Renal pelvis (tissue), 4 donors: Measurements from ENCODE around the gene TSR1. TPM values are rescaled to one million over a fixed set of nuclear protein-coding genes. Genes with fewer than 3 reads are reported as not detected.

Experiments
- DNase-seq: peaks from one replicate; pipeline ENCODE4 v3.0.0-alpha.2; 2013
- polyA plus RNA-seq, 3 donors: library from polyadenylated mRNA; unstranded; fragments of 120-200 nt; gene quantifications; one replicate each; pipeline ENCODE4 v1.2.1, GENCODE V29; 2013; ENCODE audit not compliant: insufficient read length in 3 of 3

Gene TSR1
- polyA plus RNA-seq, 3 donors = 36.0 to 43.9 (median 39.3) TPM

DNA sequence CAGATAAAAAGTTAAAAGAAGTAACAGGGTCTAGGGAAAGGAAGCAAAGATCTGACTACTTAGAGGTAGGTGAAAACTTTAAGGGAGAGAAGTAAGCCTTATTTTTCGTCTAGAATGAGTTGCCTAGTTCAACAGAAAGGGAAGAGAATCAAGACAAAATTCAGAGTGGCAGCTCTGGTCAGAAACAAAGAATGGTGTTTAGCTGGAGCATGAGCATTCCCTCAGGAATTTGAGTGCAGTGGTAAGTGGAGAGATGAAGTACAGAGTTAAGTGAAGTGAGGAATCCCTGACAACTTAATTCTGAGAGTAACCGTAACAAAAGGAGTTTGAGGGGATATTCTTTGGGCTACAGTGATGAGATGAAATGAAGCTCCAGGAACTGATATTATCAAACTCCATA, 44.2 kb downstream of the TSR1 start:
- no peak for DNase-seq

DNA sequence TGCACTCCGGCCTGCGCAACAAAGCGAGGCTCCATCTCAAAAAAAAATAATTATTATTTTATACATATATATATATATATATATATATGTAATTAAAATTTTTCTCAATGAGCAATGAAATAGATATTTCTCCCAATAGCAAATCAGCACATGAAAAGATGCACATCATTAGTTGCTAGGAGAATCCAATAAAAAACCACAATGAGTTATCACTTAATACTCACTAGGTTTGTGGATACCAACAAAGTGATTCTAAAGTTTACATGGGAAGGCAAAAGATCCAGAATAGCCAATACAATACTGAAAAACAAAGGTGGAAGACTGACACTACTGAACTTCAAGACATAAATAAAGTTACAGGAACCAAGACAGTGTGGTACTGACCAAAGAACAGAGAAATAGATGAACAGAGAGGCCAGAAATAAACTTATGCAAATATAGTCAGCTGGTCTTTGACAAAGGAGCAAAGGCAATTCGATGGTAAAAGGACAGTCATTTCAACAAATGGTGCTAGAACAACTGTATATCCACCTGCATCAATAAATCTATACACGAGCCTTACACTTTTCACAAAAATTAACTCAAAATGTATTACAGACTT, 46.3 kb downstream of the TSR1 start:
- DNase-seq = no peak

DNA sequence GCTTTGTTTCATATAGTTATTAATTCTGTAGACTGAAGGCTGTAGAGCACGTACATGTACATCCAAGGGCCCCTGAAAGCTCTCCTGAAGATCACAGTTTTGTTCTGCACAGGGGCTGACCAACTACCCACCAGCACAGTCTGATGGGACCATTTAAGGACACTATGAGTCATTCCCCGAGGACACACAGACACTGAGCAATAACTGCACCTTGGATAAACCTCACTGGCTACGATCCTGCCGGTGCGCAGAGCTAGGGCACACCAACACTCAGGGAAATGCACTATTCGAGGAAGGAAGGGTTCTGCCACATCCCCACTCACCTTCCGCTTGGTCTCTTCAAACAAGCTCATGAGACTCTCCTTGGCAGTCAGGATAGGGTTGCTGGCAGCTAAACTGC, 53.0 kb downstream of the TSR1 start:
- DNase-seq = no peak

DNA sequence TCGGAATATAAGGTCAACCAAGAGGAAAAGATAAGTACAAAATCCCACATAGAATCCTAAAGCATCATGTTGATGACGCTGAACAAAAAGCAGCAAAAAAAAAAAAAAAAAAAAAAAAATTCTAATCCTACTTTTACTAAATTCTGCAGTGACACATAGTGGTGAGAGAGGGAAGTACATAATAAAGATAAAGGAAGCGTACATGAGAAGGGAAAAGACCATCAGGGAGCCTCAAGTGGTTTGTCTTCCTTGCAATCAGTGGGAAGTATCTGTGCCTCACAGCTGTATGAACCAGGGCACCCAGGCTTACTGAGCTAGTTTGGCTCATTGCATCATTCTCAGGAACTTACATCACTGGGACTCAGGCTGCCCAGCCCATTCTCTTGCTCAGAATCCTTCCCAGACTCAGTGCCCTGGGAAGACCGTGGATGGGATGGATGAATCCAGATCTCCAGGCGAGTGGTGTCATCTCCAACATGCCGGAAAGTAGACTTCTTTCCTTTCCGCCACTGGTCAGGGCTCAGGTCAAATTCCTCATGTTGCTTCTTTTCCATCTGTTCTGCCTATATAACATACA, 53.9 kb downstream of the TSR1 start:
- DNase-seq = peak; percentile 80

DNA sequence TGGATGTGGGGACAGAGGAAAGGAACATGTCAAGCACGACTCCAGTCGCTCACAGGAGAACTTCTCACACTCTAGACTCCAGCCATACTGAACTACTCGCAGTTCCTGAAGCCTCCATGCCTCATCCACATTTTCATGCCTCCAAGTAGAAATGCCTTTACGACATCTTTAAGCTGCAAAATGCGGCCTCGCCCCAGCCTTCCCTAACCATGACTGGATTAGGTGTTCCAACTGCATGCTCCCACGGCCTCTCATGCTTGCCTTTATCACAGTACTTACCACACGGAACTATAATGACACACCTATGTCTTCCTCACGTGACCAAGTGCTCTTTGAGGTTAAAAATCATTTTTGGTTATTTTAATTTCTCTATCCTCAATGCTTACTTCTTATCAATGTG, 56.5 kb downstream of the TSR1 start:
- DNase-seq = no peak

DNA sequence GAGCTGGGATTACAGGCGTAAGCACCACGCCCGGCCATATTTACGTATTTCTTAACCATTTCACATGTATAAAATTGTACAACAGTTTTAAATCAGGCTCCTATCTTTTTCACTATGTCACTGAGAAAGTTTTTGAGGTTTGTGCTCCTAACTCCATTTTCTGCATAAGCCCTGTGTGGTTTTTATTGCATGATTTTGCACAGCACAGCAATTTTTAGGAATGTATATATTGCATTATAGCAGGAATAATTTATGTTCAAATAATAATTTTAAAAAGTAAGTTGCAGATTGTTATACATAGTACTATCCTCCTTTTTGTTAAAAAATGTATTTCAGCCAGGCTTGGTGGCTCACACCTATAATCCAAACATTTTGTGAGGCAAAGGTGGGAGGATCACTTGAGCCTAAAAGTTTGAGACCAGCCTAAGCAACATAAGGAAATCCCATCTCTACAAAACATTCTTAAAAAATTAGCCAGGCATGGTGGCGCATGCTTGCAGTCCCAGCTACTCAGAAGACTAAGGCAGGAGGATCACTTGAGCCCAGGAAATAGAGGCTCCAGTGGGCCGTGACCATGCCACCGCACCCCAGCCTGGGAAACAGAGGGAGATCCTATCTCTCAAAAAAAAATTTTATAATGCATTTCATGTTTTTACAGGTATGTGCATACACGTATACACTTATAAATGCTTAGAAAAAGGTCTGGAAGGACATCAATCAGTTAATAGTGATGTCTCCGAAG, 58.7 kb downstream of the TSR1 start:
- DNase-seq = no peak

DNA sequence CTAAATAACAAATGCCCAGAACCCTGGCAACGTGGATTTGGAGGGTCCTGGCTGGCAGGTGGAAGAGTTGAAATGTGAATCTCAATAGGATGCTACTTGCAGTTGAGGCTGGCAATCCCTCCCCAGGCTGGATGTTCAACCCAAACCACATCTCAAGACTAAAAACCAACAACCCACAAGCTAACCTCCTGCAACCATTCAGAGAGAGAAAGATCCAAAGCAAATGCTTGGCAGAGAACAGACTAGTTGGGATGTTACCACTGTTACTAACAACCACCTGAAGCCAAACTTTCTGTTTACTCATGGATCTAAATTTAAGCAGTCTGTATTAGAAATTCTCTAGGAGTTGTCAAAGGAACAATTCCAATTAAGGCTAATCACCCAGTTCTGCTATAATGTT, 60.5 kb downstream of the TSR1 start:
- DNase-seq = no peak

DNA sequence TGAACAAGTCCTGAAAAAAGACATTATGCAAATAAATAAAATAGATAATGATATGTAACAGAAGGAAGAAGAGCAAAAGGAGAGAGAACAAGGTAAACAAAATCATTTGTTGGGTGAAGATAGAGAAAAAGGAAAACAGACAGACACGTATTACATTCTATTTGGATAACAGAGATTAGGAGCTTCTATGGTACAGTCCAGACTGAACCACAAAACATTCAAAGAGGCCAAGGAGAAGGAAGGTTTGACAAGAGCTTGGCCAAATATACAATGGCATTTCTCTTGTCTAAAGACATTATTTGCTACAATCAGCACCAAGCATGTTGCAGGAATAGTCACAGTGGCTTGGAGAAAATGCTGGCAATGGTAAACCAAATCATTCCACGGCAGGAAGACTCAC, 61.8 kb downstream of the TSR1 start:
- no peak for DNase-seq

Other genes with a start within 250 kb of the TSR1 start
- 10 to 100 TPM; 31.9 to 38.1 (median 32.9) TPM for gene SMG6, start 32.7 kb downstream of the TSR1 start, polyA plus RNA-seq
- gene SRR, start 32.5 kb downstream of the TSR1 start, polyA plus RNA-seq = 10 to 100 TPM; 15.7 to 27.0 (median 22.2) TPM
- gene SGSM2, start 1.0 kb upstream of the TSR1 start, polyA plus RNA-seq = 10 to 100 TPM; 71.5 to 89.4 (median 79.0) TPM
- gene MNT, start 64.6 kb upstream of the TSR1 start, polyA plus RNA-seq = 10 to 100 TPM; 16.5 to 23.1 (median 22.9) TPM
- gene METTL16, start 175.4 kb upstream of the TSR1 start, polyA plus RNA-seq = 10 to 100 TPM; 33.1 to 37.8 (median 36.0) TPM